IPS DF 4.7 (cell line): ENCODE measurements around the gene FHL2.

Source experiments
- DNase-seq: peaks from one replicate; pipeline ENCODE4 v3.0.0-alpha.2; 2013; ENCODE audit warnings: low spot score; ENCODE audit errors: extremely low read depth

Gene FHL2

DNA sequence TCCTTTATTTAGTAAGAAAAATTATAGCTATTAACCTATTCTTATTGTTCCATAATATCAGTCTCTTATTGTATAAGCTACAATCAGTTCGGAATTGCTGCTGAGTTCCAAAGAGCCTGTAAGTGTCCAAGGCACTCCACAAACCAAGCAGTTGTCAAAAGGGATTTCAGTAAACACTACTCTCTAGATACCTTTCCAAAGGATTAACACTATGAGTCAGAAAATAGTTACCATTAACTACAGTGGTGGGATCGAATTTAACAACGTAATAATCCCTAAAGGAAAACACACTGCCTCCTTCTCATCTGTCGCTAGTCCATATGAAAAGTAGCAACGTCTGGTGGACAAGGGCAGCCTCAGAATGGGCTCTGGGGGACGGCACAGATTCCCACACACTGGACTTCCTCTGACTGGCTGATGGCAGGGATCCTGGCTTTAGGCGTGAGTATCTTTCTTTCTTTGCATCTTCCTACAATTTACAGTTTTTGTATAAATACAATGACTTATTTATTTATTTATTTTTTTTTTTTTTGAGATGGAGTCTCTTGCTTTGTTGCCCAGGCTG, 78.1 kb downstream of the FHL2 start:
- DNase-seq, result no peak

DNA sequence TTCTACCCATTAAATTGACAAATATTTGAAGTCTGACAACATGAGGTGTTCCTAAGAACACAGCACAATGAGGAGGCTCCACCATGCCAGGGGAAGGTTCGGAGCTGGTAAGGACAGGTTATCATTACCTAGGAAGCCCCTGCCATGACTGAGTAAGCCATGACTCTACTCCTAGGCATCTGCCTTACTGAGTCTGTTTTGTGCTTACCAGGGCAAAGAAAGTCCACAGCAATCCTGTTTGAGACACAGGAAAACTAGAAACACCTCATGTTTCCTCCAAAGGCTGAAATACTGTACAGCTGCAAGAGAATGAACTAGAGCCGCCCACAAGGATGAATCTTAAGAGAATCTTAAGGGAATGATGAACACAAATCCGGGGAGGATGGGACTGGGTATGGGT, 80.9 kb downstream of the FHL2 start:
- no peak for DNase-seq

DNA sequence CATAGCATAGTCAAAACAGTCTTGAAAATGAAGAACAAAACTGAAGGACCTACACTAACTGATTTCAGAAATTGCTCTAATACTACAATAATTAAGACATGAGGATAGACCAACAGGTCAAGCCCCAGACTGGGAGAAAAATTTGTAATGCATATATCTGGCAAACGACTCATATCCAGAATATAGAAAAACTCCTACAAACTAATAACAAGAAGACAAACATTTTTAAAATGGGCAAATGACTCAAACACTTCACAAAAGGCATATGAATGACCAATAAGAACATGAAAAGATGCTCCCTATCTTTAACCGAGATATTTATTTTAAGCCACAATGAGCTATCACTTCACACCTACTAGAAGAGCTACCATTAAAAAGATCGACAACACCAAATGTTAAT, 83.5 kb downstream of the FHL2 start:
- DNase-seq, result no peak

GRCh38 chr2:105313877-105314276, 85.0 kb downstream of the FHL2 start:
- no peak for DNase-seq
